ENCODE data around the gene CRADD. TPM values are rescaled to one million over a fixed set of nuclear protein-coding genes. Genes with fewer than 3 reads are reported as not detected.
"Not testable (repeated sequence)": the region's sequence is repeated elsewhere in the genome, so short reads cannot be mapped to it uniquely, and the experiment has no call there.

CRADD gene
- total RNA-seq, 1 donor from 2014 or later, result 11.9 TPM

- no peak for DNase-seq
Measured at GRCh38 chr12:93847517-93848474, 170.6 kb downstream of the CRADD start.

DNA sequence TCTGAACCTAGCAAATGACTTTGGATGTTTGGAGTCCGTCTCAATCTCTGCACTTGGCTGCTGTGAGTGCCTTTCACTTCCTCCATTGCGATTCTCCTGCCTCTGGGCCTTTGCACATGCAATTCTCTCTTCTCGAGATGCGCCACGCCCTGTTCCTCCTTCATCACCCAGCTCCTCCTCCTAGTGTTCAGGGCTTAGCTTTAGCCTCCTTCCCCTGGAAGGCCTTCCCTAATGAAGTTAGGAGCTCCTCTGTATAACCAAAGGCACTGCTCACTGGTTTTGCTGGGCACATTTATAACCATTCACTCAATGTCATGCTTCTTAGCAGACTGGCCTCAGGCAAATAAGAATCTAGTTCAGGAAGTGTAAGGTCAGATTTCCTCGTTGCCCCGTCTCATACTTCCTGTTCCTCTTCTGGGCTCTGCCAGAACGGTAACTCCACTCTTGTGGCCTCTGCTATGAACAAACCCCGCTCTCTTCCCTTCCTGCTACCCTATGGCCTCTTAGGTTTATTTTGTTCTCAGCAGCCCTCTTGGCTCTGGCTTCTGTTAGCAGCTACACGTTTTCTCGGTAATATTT lies 171.4 kb downstream of the CRADD start:
- peak; percentile 26 for DNase-seq

DNA sequence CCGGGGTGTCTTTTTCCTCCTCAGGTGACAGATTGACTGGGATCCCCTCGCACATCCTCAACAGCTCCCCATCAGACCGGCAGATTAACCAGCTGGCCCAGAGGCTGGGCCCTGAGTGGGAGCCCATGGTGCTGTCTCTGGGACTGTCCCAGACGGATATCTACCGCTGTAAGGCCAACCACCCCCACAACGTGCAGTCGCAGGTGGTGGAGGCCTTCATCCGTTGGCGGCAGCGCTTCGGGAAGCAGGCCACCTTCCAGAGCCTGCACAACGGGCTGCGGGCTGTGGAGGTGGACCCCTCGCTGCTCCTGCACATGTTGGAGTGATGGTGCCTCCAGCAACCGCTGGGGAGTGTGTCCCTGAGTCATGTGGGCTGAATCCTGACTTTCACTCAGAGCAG lies 172.8 kb downstream of the CRADD start:
- no peak for DNase-seq

DNA sequence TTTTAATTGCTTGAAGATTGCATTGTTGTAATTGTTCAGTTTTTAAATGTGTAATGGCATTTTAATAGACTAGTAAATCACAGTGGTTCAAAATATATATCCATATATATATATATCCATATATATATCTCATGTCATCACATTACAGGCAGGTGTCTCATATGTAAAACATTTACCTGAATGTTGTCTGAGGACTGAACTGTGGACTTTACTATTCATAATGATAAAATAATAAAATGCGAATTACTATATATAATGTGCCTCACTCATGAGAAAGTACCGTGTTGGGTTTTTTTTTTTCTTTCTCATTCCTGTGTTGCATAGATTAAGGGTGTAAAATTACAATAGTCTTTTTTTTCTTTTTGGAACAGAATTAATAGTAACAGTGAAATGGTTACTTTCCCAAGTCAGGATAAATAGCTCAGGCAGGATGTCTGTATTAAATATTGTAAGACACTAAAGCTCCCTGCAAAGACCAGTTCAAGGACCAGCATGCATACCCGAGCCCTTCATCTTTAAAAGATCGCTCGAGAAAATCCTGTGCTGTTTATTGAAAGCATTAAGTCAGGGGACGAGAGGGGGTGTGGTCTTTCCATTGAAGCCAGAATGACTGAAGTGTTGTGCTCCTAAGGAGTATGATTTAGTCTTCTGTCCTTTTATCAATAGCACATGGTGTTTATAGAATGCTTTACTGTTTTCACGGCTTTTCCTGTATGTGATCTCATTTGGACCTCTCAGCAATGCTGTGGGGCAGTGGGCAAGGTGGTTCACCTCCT lies 173.5 kb downstream of the CRADD start:
- DNase-seq, result no peak

DNA sequence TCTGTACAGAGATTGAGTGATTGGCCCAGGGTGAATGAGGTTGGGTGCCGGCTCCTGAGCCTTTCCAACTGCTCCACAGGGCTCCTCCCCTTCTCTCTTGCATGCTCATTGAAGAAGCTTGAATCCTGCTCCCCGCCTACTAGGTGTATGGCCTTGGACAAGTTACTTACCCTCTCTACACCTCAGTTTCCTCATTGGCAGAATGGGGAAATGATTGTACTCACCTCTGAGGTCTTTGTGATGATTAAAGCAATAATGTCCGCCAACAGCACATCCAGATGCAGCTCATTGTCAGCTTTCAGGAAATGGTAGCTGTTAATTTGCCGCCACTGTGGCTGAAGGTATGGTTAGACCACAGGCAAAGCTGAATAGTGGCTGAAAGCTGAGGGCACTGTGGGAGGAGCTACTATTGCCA lies 174.1 kb downstream of the CRADD start:
- DNase-seq, result no peak

DNA sequence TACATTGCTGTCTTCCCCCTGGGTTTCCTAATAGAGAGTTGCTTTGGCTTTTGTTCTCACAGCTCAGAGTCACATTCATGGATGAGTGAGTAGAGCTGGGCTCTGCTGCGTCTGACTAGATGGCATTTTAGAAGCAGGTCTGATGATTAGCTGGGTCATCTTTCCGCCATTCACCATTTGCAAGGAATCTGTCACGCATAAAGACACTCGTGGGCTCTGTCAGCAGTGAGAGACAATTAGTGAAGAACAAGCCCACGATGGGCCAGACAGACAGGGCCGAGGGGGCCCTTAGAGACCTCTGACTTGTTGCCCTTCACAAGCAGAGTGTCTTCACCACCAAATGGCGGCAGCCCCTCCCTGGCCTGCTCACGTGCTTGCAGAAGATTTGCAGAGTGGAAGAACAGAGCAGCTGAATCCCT lies 175.0 kb downstream of the CRADD start:
- DNase-seq, result no peak

GRCh38 chr12:93853698-93854478 lies 176.7 kb downstream of the CRADD start:
- no peak for DNase-seq

GRCh38 chr12:93855261-93855660 lies 178.1 kb downstream of the CRADD start:
- no peak for DNase-seq

- DNase-seq, result no peak
Measured at GRCh38 chr12:93856611-93857010, 179.4 kb downstream of the CRADD start.

DNA sequence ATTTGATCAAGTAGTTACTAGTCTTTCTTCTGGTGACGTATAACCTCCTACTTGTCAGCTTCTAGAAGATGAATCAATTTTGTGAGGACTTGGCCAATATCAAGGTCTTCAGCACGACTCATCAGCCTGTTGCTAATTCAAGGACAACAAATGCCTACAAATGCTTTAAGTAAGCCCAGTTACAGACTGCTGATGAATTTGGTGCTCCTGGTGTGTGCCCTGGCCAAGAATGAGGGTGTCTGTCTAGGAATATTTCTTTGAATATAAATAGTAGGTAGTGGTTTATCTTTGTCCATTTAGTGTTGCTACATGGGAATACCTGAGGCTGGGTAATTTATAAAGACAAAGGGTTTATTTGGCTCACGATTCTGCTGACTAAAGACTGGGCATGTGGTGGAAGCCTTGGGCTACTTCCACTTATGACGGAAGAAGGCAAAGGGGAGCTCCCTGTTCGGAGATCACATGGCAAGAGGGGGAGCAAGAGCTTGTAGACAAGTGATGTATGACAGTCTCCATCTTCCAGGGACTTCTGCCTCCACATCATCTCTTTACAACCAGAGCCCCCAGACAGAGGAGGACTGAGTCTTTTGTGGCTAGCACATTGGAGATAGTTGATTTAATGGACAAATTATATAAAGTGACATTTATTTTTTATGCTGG lies 180.2 kb downstream of the CRADD start:
- DNase-seq, result no peak

DNA sequence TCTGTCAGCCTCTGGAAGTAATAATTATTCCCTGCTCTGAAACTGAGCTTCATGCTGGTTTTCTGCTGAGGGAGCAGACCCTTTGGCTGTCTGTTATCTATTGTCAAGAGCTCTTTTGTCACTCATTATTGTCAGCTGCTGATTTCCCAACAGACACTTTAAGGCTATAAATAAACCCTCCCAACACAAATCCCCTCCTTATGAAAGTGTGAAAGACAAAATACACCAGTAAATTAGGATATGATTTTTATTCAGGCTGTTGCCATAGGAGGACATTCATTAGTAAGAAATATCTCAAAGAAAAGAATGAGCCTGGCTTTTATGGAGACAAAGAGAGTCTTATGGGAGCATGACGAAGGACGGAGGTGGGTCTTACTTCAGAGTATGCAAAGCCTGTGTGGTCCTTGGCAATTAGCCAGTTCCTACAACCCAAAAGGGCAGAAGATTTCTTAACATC lies 180.8 kb downstream of the CRADD start:
- no peak for DNase-seq

- DNase-seq, result no peak
Measured at GRCh38 chr12:93860668-93861373, 183.6 kb downstream of the CRADD start.

DNA sequence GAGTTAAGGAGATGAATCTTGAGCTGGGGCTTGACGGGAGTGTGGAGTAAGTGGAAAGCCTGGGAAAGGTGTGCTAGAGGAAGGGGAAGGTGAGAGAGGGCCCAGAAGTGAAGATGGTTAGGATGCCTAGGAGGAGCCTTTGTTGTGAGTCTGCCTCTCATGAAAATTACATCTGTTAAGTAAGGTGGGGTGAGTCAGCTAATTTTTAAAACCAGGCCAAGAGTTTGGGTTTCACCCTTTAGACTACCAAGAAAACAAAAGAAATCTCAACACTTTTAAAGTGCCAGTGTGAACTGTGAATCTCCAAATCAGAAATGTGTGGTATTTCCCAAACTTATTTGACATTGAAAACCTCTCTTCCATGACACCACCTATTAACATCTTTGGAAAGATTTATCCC lies 185.2 kb downstream of the CRADD start:
- no peak for DNase-seq

DNA sequence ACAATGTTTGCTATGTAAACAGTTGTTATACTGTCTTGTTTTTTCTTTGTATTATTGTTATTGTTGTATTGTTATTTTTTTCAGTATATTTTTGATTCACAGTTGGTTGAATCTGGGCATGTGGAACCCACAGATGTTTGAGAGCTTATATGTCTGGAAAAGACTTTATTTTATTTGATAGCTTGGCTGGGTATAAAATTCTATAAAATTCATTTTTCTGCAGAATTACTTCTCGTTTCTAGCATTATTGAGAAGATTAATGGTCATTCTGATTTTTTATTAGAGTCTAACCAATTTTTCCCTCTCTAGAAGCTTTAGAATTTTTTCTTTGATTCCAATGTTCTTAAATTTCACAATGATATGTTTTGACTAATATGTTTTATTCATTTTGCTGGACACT lies 188.6 kb downstream of the CRADD start:
- no peak for DNase-seq

DNA sequence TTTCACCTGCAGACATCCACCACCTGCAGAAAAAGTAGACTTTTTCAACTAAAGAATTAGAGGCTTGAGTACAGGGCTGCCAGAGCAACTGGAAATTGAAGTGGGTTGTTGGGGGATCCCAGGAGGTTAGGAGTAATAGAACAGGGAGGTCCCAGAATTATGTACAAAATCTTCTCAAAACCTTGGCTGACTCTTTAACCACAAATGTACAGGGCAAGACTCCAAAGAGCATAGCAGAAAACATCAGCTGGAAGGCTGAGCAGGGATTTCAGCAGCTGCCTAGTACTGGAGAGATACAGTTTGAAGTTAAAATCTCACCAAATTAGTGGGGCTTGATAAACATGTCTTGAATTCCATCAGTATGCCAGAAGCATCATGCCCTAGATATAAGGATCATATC lies 191.6 kb downstream of the CRADD start:
- DNase-seq, result no peak

DNA sequence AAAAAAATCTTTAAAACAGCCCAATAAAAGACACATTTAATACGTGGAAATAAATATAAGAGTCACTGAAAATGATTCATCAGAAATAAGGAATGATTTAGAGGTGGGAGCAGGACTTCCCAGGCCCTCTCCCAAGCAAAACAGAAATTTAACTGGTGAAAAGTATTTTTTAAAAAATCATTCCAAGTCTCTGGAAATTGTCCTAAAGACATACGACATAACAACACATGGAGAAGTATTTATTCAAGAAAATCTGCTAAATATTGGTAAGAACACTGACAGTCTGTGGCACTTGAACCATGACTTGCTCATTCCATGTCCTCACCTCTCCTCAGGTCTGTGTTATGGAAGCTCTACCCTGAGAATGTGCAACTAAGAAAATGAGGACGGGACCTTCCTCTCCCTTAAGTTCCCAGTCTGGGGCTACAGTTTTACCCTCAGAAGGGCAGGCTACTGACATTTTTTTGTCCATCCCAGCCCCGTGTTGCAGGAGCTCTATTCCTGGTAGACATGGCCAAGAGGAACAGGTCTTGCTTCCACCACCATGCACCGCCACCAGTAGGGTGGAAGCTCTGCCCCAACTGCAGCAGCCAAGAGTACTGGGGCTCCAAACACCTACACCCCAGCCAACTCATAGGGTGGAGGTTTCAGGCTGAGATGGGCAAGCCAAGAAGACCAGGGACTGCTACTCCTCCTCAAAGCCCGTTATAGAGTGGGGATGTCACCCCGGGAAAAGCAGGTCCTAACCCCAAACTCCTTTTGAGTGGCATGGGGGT lies 193.0 kb downstream of the CRADD start:
- no peak for DNase-seq

- DNase-seq, result not testable (repeated sequence)
Measured at GRCh38 chr12:93871566-93871965, 194.4 kb downstream of the CRADD start.

DNA sequence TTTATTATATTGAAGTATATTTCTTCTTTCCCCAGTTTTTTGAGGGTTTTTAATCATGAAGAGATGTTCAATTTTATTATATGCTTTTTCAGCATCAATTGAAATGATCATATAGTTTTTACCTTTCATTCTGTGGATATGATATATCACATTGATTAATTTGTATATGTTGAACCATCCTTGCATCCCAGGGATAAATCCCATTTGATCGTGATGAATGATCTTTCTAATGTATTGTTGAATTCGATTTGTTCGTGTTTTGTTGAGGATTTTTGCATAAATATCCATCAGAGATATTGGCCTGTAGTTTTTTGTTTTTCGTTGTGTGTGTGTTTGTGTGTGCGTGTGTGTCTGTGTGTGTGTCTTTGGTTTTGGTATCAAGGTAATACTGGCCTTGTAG lies 196.4 kb downstream of the CRADD start:
- no peak for DNase-seq

GRCh38 chr12:93875157-93875556 lies 198.0 kb downstream of the CRADD start:
- DNase-seq, result no peak

DNA sequence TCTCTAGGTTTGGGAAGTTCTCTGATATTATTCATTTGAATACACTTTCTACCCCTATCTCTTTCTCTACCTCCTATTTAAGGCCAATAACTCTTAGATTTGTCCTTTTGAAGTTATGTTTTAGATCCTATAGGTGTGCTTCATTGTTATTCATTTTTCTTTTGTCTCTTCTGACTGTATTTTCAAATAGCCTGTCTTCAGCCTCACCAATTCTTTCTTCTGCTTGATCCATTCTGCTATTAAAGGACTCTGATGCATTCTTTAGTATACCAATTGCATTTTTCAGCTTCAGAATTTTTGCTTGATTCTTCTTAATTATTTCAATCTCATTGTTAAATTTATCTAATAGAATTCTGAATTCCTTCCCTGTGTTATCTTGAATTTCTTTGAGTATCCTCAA lies 199.2 kb downstream of the CRADD start:
- no peak for DNase-seq
